ENCODE data around the gene B4GALT3.

B4GALT3 gene

GRCh38 chr1:161162806-161163205 lies 14.5 kb downstream of the B4GALT3 start:
- TF ChIP-seq FOXM1 (IDR thresholded peaks at IDR 0.05; ENCODE audit: borderline replicate concordance, low read depth) (no peak), TCF12 (IDR thresholded peaks at IDR 0.05; ENCODE audit: low read depth) (no peak), RAD21 (IDR thresholded peaks at IDR 0.05; ENCODE audit: low read depth) (no peak), ZBTB7A (IDR thresholded peaks at IDR 0.05; ENCODE audit: low read depth) (no peak), USF1 (IDR thresholded peaks at IDR 0.05) (no peak), TEAD4 (IDR thresholded peaks at IDR 0.05) (no peak), EGR1 (IDR thresholded peaks at IDR 0.05) (no peak), MAX (IDR thresholded peaks at IDR 0.05) (no peak), TAF1 (IDR thresholded peaks at IDR 0.05; ENCODE audit: low read depth) (no peak), NFIC (IDR thresholded peaks at IDR 0.05) (no peak)

GRCh38 chr1:161162052-161162451 lies 15.3 kb downstream of the B4GALT3 start:
- no peak for TF ChIP-seq TEAD4 (IDR thresholded peaks at IDR 0.05)
- TF ChIP-seq NFIC (IDR thresholded peaks at IDR 0.05), result no peak
- no peak for TF ChIP-seq TAF1 (IDR thresholded peaks at IDR 0.05; ENCODE audit: low read depth)

GRCh38 chr1:161161652-161162051 lies 15.7 kb downstream of the B4GALT3 start:
- TF ChIP-seq CREB1 (IDR thresholded peaks at IDR 0.05; ENCODE audit: low read depth) (no peak), MAX (IDR thresholded peaks at IDR 0.05) (no peak), EP300 (IDR thresholded peaks at IDR 0.05; ENCODE audit: borderline replicate concordance) (no peak), YY1 (IDR thresholded peaks at IDR 0.05; ENCODE audit: low read depth) (no peak), TAF1 (IDR thresholded peaks at IDR 0.05; ENCODE audit: low read depth) (no peak), ZBTB7A (IDR thresholded peaks at IDR 0.05; ENCODE audit: low read depth) (no peak), RAD21 (IDR thresholded peaks at IDR 0.05; ENCODE audit: low read depth) (no peak), CEBPB (IDR thresholded peaks at IDR 0.05) (no peak), NFIC (IDR thresholded peaks at IDR 0.05) (no peak), EGR1 (IDR thresholded peaks at IDR 0.05) (no peak), TEAD4 (IDR thresholded peaks at IDR 0.05) (no peak)
- TF ChIP-seq, protein P1, sequence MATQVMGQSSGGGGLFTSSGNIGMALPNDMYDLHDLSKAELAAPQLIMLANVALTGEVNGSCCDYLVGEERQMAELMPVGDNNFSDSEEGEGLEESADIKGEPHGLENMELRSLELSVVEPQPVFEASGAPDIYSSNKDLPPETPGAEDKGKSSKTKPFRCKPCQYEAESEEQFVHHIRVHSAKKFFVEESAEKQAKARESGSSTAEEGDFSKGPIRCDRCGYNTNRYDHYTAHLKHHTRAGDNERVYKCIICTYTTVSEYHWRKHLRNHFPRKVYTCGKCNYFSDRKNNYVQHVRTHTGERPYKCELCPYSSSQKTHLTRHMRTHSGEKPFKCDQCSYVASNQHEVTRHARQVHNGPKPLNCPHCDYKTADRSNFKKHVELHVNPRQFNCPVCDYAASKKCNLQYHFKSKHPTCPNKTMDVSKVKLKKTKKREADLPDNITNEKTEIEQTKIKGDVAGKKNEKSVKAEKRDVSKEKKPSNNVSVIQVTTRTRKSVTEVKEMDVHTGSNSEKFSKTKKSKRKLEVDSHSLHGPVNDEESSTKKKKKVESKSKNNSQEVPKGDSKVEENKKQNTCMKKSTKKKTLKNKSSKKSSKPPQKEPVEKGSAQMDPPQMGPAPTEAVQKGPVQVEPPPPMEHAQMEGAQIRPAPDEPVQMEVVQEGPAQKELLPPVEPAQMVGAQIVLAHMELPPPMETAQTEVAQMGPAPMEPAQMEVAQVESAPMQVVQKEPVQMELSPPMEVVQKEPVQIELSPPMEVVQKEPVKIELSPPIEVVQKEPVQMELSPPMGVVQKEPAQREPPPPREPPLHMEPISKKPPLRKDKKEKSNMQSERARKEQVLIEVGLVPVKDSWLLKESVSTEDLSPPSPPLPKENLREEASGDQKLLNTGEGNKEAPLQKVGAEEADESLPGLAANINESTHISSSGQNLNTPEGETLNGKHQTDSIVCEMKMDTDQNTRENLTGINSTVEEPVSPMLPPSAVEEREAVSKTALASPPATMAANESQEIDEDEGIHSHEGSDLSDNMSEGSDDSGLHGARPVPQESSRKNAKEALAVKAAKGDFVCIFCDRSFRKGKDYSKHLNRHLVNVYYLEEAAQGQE (IDR thresholded peaks at IDR 0.05; ENCODE audit: low read depth), result no peak

DNA sequence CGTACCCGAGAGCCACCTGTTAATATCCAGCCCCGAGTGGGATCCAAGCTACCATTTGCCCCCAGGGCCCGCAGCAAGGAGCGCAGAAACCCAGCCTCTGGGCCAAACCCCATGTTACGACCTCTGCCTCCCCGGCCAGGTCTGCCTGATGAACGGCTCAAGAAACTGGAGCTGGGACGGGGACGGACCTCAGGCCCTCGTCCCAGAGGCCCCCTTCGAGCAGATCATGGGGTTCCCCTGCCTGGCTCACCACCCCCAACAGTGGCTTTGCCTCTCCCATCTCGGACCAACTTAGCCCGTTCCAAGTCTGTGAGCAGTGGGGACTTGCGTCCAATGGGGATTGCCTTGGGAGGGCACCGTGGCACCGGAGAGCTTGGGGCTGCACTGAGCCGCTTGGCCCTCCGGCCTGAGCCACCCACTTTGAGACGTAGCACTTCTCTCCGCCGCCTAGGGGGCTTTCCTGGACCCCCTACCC lies 16.6 kb downstream of the B4GALT3 start:
- TF ChIP-seq TEAD4 (IDR thresholded peaks at IDR 0.05) (no peak), NFIC (IDR thresholded peaks at IDR 0.05) (no peak), CREB1 (IDR thresholded peaks at IDR 0.05; ENCODE audit: low read depth) (no peak), EGR1 (IDR thresholded peaks at IDR 0.05) (no peak), FOXM1 (IDR thresholded peaks at IDR 0.05; ENCODE audit: borderline replicate concordance, low read depth) (no peak), MAX (IDR thresholded peaks at IDR 0.05) (no peak), EP300 (IDR thresholded peaks at IDR 0.05; ENCODE audit: borderline replicate concordance) (no peak), TAF1 (IDR thresholded peaks at IDR 0.05; ENCODE audit: low read depth) (no peak), CEBPB (IDR thresholded peaks at IDR 0.05) (no peak), USF1 (IDR thresholded peaks at IDR 0.05) (no peak), RAD21 (IDR thresholded peaks at IDR 0.05; ENCODE audit: low read depth) (no peak), YY1 (IDR thresholded peaks at IDR 0.05; ENCODE audit: low read depth) (no peak), TCF12 (IDR thresholded peaks at IDR 0.05; ENCODE audit: low read depth) (no peak), ZBTB7A (IDR thresholded peaks at IDR 0.05; ENCODE audit: low read depth) (no peak)
- TF ChIP-seq, protein P1 (IDR thresholded peaks at IDR 0.05; ENCODE audit: low read depth), result no peak

DNA sequence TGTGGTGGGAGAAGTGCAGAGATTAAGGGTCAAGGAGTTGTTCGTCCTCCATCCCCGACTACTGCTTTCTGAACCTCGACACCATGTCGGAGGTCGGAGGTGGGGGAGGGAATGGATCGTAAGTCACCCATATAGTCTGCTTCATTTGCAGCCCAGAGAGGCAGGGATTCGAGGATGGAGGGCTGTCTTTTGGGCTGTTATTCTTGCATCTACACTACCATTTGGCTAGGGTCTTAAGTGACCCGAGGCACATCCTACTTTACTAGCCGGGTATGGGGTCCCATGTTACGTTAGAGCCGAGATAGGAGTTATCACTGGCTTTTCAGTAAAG lies 17.4 kb downstream of the B4GALT3 start:
- TF ChIP-seq MAX (IDR thresholded peaks at IDR 0.05) (no peak), NFIC (IDR thresholded peaks at IDR 0.05) (no peak), USF1 (IDR thresholded peaks at IDR 0.05) (no peak), RAD21 (IDR thresholded peaks at IDR 0.05; ENCODE audit: low read depth) (no peak), TAF1 (IDR thresholded peaks at IDR 0.05; ENCODE audit: low read depth) (no peak), TCF12 (IDR thresholded peaks at IDR 0.05; ENCODE audit: low read depth) (no peak), EGR1 (IDR thresholded peaks at IDR 0.05) (no peak), TEAD4 (IDR thresholded peaks at IDR 0.05) (no peak), ZBTB7A (IDR thresholded peaks at IDR 0.05; ENCODE audit: low read depth) (no peak), YY1 (IDR thresholded peaks at IDR 0.05; ENCODE audit: low read depth) (no peak), CREB1 (IDR thresholded peaks at IDR 0.05; ENCODE audit: low read depth) (no peak), EP300 (IDR thresholded peaks at IDR 0.05; ENCODE audit: borderline replicate concordance) (no peak), FOXM1 (IDR thresholded peaks at IDR 0.05; ENCODE audit: borderline replicate concordance, low read depth) (no peak)
- TF ChIP-seq, protein P1 (IDR thresholded peaks at IDR 0.05; ENCODE audit: low read depth), result no peak

Data from Ishikawa (cell line).